Epidermal melanocyte (primary cell): ENCODE data around the gene SLC38A10.

Source experiments
- DNase-seq: peaks from one replicate; pipeline ENCODE4 v3.0.0; 2011; ENCODE audit warnings: low spot score; ENCODE audit not compliant: insufficient read length

Gene SLC38A10

DNA sequence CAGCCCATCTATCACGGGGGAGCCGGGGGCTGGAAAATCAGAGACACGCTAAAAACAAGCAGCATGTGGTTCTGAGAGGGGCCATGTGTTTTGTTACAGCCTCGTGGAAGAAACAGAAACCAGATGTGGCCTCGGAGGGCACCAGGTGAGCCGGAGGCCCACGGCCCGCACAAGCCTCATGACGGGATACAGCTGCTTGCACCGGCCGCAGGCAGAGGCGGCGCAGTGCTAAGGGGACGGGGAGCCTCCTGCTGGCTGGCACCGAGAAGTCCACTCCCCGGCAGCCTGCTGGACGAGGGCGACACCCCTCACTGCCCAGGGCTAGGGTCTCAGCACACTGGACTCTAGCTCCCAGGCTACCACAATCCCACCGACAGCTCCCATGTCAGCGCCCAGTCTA is 36.8 kb downstream of the SLC38A10 start:
- no peak for DNase-seq

DNA sequence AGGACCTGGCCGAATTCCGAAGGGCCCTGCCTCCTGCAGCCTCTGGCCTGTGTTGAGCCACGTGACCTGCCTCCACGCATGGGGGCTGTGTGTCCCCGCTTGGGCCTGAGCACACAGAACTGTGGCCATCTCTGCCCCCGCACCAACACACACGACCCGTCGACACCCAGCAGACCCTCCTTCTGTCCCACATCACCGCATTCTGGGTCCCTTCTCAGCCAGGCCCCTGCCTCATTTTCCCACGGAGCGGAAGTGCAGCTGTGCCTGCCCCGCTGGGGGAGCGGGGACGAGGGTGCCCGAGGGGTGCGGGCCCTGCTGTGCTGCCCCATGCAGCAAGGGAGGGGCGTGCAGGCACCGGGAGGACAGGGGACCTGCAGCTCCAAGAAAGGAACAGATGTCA is 37.6 kb downstream of the SLC38A10 start:
- DNase-seq: no peak

DNA sequence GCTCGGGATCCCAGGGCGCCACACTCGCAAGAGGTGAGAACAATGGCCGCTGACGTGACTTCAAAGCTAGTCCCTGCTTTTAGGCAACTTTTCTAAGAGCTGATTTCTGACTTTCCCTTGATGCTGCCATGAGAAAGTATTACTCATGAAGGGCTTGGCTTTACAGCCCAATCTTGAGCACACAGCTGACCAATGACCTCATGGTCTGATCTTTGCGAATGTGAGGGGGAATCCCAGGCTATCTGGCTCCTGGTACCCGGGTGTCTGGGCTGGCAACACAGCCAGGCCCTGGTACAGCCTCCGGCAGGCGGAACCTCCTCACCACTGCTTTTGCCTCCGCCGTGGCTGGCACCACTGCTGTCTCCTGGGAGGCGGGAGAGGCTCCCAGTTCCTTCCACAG is 38.5 kb downstream of the SLC38A10 start:
- no peak for DNase-seq

- DNase-seq: peak; percentile 82
Observed at GRCh38 chr17:81254955-81255717, 40.0 kb downstream of the SLC38A10 start.

DNA sequence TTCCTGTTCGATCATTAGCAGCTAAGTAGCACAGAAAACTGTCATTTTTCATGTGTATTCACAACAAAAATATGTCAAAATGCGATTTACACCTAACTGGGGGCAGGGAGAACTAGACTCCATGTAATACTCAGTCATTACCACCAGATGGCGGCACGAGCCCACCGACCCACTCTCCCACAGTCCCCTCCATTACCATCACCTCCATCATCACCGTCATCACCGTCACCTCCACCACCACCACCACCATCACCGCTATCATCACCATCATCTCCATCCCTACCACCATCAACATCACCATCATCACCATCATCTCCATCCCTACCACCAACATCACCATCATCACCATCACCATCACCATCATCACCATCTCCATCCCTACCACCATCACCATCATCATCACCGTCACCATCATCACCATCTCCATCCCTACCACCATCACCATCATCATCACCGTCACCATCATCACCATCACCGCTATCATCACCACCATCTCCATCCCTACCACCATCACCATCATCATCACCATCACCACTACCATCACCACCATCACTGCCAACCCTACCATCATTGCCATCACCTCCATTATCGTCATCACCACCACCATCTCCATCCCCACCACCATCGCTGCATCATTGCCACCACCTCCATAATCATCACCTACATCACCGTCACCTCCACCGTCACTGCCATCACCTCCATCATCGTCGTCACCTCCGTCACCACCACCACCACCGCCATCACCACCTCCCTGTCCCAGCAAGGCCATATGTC is 41.6 kb downstream of the SLC38A10 start:
- peak; percentile 72 for DNase-seq

GRCh38 chr17:81252987-81253329 is 42.1 kb downstream of the SLC38A10 start:
- no peak for DNase-seq

- DNase-seq: no peak
Observed at GRCh38 chr17:81252326-81252986, 42.7 kb downstream of the SLC38A10 start.

DNA sequence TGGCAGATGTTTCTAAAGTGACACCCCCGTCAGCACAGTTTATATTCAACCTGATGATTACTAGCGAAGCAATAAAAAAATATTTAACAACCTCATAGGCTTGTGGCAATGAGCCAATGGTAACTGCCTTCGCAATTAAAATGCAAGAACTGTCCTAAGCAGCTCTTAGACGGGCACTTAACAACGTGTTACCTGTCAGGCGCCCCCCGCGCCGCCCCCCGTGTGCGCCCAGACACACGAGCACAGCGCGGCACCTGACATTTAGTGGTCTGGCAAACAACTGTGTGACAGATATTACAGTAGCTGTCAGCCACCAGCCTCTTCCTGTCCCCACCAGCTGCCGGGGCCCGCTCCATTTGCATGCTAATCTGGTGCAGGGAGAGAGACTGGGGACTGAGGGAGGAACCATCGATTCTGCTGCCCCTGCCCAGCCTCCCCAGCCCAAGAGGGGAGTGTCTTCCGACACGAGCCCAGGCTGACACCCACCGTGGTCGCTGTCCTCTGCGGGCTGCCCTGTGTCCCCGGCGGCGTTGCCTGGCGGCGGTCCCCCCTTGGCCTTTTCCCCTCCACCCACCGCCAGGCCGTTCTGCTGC is 43.3 kb downstream of the SLC38A10 start:
- no peak for DNase-seq

- DNase-seq: no peak
Observed at GRCh38 chr17:81251094-81251708, 43.9 kb downstream of the SLC38A10 start.

GRCh38 chr17:81250286-81251093 is 44.6 kb downstream of the SLC38A10 start:
- no peak for DNase-seq

- DNase-seq: no peak
Observed at GRCh38 chr17:81249223-81250040, 45.7 kb downstream of the SLC38A10 start.

DNA sequence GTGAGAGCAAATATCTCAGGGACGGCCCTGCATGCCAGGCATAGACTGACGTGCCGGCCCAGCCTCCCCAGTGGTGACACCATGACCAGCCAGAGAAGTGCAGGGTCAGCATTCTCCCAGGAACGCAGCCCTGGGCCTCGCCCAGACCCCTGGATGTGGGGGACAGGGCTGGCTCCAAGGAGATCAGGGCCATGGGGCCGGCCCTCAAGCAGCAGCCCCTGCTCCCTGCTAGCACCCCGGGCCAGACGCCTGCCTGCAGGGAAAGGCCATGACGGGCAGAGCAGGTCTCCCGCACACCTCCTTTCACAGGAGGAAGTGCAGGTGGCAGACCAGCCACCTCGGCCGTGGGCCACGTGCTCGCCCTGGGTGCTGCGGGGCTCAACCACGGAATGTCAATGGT is 46.5 kb downstream of the SLC38A10 start:
- no peak for DNase-seq

DNA sequence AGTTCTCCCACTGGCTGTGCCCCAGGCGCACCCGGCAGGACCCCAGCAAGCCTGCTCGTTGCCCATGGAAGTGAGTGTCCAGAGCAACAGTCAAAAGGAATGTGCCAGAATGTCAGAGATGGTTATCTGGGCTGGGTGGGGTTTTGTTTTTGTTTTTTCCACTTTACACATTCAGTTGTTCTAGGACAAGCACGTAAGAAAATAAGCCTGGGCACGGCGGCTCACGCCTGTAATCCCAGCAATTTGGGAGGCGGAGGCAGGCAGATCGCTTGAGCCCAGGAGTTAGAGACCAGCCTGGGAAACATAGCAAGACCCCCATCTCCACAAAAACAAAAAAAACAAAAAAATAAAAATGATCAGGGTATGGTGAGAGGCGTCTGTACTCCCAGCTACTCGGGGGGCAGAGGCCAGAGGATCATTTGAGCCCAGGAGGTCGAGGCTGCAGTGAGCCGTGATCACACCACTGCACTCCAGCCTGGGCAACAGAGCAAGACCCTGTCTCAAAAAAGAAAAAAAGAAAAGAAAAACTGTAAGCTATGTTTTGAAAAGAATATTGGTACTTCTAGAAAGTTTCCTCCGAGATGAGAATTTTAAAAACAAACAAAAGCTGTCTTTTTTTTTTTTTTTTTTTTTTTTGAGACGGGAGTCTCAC is 47.6 kb downstream of the SLC38A10 start:
- no peak for DNase-seq

- no peak for DNase-seq
Observed at GRCh38 chr17:81246679-81247338, 48.3 kb downstream of the SLC38A10 start.

GRCh38 chr17:81246343-81246670 is 48.8 kb downstream of the SLC38A10 start:
- DNase-seq: no peak

DNA sequence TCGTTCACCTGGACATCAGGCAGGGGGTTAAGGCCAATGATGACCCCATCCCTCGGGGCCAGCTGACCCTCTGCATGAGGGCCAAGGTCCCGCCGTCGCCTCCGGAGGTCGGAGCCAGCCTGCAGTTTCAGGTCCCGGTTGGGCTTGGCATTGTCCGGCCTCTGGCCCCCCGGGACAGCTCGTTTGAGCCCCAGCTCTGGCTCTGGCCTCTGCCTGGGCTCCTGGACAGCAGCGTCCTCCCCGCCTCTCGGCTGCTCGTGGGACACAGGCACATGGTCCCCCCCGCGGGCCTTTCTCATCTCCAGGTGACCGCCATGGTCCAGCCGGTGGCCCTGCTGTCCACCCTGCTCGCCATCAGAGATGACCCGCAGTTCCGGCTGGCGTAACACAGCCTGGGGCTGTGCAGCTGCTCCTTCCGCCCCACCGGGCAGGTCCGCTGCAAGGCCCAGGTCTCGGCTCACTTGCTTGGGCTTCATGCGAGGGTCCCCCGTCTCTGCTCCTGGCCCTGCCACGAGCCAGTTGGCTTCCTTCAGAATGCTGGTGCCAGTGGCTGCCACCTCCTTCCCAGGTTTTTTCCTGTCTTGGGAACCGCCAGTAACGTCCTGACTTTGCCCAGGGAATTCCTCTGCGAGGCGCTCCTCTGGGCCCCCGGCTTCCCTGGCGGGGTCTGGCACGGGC is 49.3 kb downstream of the SLC38A10 start:
- no peak for DNase-seq

- no peak for DNase-seq
Observed at GRCh38 chr17:81245024-81245664, 50.0 kb downstream of the SLC38A10 start.
